ENCODE results near the gene PTGES2.
A peak's percentile ranks its signal among the peaks of the same experiment; 100 is the strongest.

GRCh38 chr9:128109050-128109709, 18.3 kb downstream of the PTGES2 start:
- TF ChIP-seq CTCF (IDR thresholded peaks at IDR 0.05; ENCODE audit: low read depth, low read length, missing input control) (no peak), JUND (IDR thresholded peaks at IDR 0.05) (no peak), RXRA (IDR thresholded peaks at IDR 0.05) (peak in 1 of 2 donors; percentile 15), TAF1 (conservative IDR thresholded peaks at IDR 0.05) (no peak), RAD21 (IDR thresholded peaks at IDR 0.05) (no peak), MAX (IDR thresholded peaks at IDR 0.05) (no peak), SP1 (IDR thresholded peaks at IDR 0.05) (no peak), EGR1 (IDR thresholded peaks at IDR 0.05; ENCODE audit: low read depth in 2 of 2) (no peak), GABPA (IDR thresholded peaks at IDR 0.05 in 1 of 2, conservative IDR thresholded peaks at IDR 0.05 in 1 of 2) (no peak), HNF4G (IDR thresholded peaks at IDR 0.05) (no peak), ZBTB33 (IDR thresholded peaks at IDR 0.05) (peak; percentile 33), REST (IDR thresholded peaks at IDR 0.05) (no peak), NR2F2 (IDR thresholded peaks at IDR 0.05) (no peak), YY1 (IDR thresholded peaks at IDR 0.05) (no peak)
